Measurements from ENCODE around the gene STARD13. TPM values are rescaled to one million over a fixed set of nuclear protein-coding genes. Genes with fewer than 3 reads are reported as not detected.
"Not testable (repeated sequence)": the region's sequence is repeated elsewhere in the genome, so short reads cannot be mapped to it uniquely, and the experiment has no call there.

STARD13 gene
- total RNA-seq, 1 experiment from 2014 or later: 26.6 TPM

DNA sequence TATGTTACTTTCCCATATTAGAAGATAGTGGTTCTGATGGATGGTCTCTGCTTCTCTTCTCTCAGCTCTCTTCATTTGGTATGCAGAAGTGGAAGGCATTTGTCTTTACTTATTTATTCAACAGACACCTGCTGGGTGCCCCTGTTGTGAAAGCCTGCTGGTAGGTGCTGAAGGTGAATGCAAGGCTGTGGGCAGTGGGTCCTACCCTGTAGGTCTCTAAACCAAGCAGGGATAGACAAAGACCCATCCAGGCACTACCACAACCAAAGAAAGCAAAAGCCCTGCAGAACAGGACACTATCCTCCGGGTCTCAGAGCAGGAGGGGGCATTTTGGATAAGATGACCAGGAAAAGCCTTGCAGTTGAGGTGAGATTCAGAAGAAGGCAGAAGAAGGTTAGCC, 106.1 kb downstream of the STARD13 start:
- H3K79me2 ChIP-seq (ENCODE audit: low read length): peaks cover 12% of the 10 kb centered on the region; the same call in 1 of the 2 replicates

DNA sequence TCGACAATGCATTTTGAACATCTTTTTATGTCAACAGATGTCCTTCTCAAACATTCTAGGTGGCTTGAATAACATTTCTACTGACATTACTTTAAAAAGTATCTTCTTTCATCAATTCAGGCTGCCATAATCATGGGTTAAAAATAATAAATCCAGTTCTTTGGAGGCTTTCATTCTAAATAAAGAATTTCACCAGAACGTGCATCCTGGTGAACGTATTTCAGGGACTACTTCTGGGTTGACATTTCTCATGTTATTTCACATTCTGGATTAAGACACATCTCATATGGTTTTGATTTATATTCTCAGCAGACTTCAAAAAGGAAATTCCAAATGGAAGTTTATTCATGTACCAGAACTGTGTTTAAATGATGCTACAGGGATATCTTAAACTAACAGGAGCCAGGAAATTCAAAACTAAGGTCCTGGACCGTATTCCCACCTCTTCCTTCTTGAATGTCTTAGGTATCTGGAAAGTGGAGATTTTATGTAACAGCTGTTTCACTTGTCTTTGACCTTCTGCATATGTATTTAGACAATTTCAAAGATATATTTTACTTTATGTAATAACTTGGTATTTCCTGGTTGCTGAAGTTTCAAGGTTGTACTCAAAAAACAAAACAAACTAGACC, 107.2 kb downstream of the STARD13 start:
- Histone ChIP-seq H3K9me2 (replicated peaks; ENCODE audit: low read length) (no peaks in the 10 kb centered on the region), H2AFZ (ENCODE audit: low read length) (no peak overlapping the region), H3K79me2 (ENCODE audit: low read length) (peaks cover 12% of the 10 kb centered on the region; the same call in 1 of the 2 replicates), H3K27me3 (ENCODE audit: low read length) (no peaks in the 10 kb centered on the region), H3K4me3 (ENCODE audit: low read length) (no peak overlapping the region), H3K4me1 (ENCODE audit: insufficient read depth, low read length) (no peaks in the 10 kb centered on the region), H3K9ac (ENCODE audit: low read length) (no peak overlapping the region), H3K27ac (ENCODE audit: low read length) (no peak overlapping the region), H4K20me1 (ENCODE audit: low read length) (no peaks in the 10 kb centered on the region), H3K9me3 (ENCODE audit: low read length) (no peaks in the 10 kb centered on the region), H3K36me3 (ENCODE audit: low read depth, low read length) (no peaks in the 10 kb centered on the region; the same call in 1 of the 2 replicates), H3F3A (ENCODE audit: low read length, unreplicated experiment) (no peaks in the 10 kb centered on the region), H3K4me2 (ENCODE audit: low read length) (no peak overlapping the region)
- intact Hi-C loops (cut with micrococcal nuclease): no loop called here
- ATAC-seq (no peak), DNase-seq (no peak)
- BruUV-seq (replicated peaks): no TSS peak
- TF ChIP-seq, protein P1, sequence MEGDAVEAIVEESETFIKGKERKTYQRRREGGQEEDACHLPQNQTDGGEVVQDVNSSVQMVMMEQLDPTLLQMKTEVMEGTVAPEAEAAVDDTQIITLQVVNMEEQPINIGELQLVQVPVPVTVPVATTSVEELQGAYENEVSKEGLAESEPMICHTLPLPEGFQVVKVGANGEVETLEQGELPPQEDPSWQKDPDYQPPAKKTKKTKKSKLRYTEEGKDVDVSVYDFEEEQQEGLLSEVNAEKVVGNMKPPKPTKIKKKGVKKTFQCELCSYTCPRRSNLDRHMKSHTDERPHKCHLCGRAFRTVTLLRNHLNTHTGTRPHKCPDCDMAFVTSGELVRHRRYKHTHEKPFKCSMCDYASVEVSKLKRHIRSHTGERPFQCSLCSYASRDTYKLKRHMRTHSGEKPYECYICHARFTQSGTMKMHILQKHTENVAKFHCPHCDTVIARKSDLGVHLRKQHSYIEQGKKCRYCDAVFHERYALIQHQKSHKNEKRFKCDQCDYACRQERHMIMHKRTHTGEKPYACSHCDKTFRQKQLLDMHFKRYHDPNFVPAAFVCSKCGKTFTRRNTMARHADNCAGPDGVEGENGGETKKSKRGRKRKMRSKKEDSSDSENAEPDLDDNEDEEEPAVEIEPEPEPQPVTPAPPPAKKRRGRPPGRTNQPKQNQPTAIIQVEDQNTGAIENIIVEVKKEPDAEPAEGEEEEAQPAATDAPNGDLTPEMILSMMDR (conservative IDR thresholded peaks at IDR 0.05; ENCODE audit: low read depth, low read length): no peak
- TF ChIP-seq EZH2phosphoT487 (IDR thresholded peaks at IDR 0.05; ENCODE audit: borderline replicate concordance, low read length): no peak
- TF ChIP-seq EZH2 (IDR thresholded peaks at IDR 0.05; ENCODE audit: low read length, unreplicated experiment): no peak
- POLR2A ChIA-PET (ENCODE audit: unreplicated experiment): no interaction called here
- CTCF ChIA-PET: no interaction called here

More for the DNA sequence above, 106.1 kb downstream of the STARD13 start:
- intact Hi-C loops (cut with micrococcal nuclease): no loop called here
- DNase-seq (no peak), ATAC-seq (no peak)
- ChIA-PET POLR2A (ENCODE audit: unreplicated experiment) (no interaction called here), CTCF (no interaction called here)
- no peaks in the 10 kb centered on the region for H3K4me1 ChIP-seq (ENCODE audit: insufficient read depth, low read length)
- no peaks in the 10 kb centered on the region; the same call in 1 of the 2 replicates for H3K36me3 ChIP-seq (ENCODE audit: low read depth, low read length)
- no peak overlapping the region for H3K4me3 ChIP-seq (ENCODE audit: low read length)
- no peaks in the 10 kb centered on the region for H3K27me3 ChIP-seq (ENCODE audit: low read length)
- TF ChIP-seq EZH2 (IDR thresholded peaks at IDR 0.05; ENCODE audit: low read length, unreplicated experiment): no peak
- TF ChIP-seq, protein P1 (conservative IDR thresholded peaks at IDR 0.05; ENCODE audit: low read depth, low read length): no peak
- TF ChIP-seq EZH2phosphoT487 (IDR thresholded peaks at IDR 0.05; ENCODE audit: borderline replicate concordance, low read length): no peak
- no peak overlapping the region for H3K27ac ChIP-seq (ENCODE audit: low read length)
- H3F3A ChIP-seq (ENCODE audit: low read length, unreplicated experiment): no peaks in the 10 kb centered on the region
- no peak overlapping the region for H3K9ac ChIP-seq (ENCODE audit: low read length)
- no peak overlapping the region for H3K4me2 ChIP-seq (ENCODE audit: low read length)
- no TSS peak for BruUV-seq (replicated peaks)
- H3K9me2 ChIP-seq (replicated peaks; ENCODE audit: low read length): no peaks in the 10 kb centered on the region
- H3K9me3 ChIP-seq (ENCODE audit: low read length): no peaks in the 10 kb centered on the region
- no peaks in the 10 kb centered on the region for H4K20me1 ChIP-seq (ENCODE audit: low read length)
- H2AFZ ChIP-seq (ENCODE audit: low read length): no peak overlapping the region

DNA sequence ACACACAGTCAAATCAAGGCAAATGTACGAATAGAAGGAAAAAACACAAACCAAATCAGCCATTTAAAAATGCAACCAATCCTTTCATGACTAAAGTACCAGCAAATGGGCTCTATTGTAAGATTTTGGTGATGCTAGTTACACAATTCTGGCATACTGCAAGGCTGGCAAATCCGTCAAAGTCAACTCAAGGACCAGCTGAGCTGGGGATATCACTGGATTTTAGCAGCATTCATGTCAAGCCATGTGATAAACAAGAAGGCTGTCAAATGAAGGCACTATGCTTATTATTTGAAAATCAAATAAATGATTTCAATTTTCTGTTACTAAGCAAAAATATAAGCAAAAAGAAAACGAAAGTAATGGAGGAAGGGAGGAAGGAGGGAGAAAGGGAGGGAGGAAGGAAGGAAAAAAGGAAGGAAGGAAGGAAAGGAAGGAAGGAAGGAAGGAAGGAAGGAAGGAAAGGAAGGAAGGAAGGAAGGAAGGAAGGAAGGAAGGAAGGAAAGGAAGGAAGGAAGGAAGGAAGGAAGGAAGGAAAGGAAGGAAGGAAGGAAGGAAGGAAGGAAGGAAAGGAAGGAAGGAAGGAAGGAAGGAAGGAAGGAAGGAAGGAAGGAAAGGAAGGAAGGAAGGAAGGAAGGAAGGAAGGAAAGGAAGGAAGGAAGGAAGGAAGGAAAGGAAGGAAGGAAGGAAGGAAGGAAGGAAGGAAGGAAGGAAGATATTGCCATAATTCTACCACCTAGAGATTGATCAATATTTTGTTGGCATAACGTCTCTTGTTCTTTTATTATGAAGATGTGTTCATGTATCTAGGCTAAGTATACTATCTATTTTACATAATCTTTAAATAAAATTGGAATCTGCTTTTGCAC, 108.0 kb downstream of the STARD13 start:
- H2AFZ ChIP-seq (ENCODE audit: low read length); H3K27ac ChIP-seq (ENCODE audit: low read length); H3K9me3 ChIP-seq (ENCODE audit: low read length); intact Hi-C loops (cut with micrococcal nuclease); BruUV-seq (replicated peaks); H3F3A ChIP-seq (ENCODE audit: low read length, unreplicated experiment); H3K79me2 ChIP-seq (ENCODE audit: low read length); DNase-seq; H3K4me3 ChIP-seq (ENCODE audit: low read length); H3K9me2 ChIP-seq (replicated peaks; ENCODE audit: low read length); POLR2A ChIA-PET (ENCODE audit: unreplicated experiment); CTCF ChIA-PET; H3K9ac ChIP-seq (ENCODE audit: low read length); H4K20me1 ChIP-seq (ENCODE audit: low read length); H3K27me3 ChIP-seq (ENCODE audit: low read length); ATAC-seq; H3K4me1 ChIP-seq (ENCODE audit: insufficient read depth, low read length); H3K36me3 ChIP-seq (ENCODE audit: low read depth, low read length); H3K4me2 ChIP-seq (ENCODE audit: low read length): not testable (repeated sequence)
